NCI-H128 (cell line): ENCODE results near the gene IFTAP.
"Not testable (repeated sequence)": the region's sequence is repeated elsewhere in the genome, so short reads cannot be mapped to it uniquely, and the experiment has no call there.

Experiments used
- DNase-seq: peaks from one replicate; lab custom pipeline; 2025; ENCODE audit not compliant: unreplicated experiment; lab: John Stamatoyannopoulos, UW

IFTAP gene, protein sequence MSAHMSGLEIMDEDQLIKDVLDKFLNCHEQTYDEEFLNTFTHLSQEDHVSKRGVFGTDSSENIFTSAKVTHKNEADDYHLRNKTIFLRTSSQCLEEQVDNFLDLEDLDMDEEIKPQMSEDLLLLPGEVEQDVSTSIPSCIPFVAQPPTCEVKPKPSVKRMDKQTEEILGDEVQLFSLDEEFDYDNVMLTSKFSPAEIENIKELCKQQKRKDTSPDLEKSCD

DNA sequence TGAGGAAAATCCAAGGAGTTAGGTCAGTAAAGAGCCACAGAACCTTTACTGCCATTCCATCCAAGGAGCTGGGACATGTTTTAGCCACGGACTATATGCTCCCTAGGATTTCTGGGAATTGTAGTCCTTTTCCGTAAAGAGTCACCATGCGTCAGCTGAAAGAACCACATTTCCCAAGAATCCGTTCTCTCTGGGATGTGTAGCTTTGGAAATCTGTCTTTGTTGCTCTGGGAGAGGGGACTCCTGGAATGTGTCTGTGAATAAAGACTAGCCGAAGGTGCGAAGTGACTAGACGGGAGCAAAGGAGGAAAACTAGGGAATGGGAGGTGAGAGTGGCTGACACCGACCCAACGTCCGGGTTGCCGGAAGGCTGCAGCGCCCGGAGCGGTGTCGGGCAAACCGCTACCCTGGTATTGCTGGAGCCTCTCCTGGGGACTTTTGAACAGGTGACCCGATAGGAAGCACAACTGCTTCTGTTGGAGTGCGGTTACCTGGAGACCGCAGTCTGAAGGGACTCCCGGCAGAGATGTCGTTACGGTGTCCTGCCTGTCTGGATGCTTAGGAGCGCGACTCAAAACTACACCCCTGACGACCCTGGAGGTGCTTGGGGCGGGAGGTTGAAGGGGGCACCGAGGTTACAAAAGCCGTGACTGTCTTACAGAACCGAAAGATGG, at the start of gene IFTAP:
Gene IFTAP, plus strand, starts transcription at position 187 of the 674 bp plus-strand sequence. CDS start 15,602 bp downstream, outside the sequence.
- DNase-seq, result peak; percentile 60

DNA sequence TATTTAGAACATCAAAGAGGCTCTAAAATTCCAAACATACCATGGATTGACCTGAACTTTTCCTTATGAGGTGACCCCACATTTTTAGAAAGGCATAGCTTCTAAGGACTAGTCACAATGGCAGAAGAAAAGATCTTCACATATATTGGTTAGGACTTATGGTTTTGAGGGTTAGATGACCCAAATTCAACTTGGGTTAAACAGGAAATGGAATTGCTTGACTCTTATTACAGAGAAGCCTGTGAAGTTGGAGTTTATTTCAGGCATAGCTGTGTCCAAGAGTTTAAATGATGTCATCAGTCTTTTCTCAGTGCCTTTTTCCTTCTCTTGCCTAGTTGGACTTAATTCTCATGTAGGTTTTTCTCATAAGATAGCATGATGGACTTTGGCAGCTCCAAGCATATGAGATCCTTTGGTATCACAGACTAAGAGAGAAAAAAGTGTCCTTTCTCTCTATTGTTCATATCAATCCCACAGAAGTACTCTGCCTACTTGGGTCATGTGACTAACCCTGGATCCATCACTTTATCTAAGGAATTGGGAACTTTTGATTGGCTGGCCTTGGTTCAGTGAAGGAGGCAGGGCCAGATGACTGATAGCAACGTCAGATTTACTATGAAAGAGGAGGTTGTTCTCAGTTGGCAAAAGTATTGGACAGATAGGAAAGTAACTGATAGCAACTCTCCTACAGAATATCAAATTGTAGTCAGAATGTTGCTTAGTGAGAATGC, 43.8 kb upstream of the IFTAP start:
- no peak for DNase-seq

DNA sequence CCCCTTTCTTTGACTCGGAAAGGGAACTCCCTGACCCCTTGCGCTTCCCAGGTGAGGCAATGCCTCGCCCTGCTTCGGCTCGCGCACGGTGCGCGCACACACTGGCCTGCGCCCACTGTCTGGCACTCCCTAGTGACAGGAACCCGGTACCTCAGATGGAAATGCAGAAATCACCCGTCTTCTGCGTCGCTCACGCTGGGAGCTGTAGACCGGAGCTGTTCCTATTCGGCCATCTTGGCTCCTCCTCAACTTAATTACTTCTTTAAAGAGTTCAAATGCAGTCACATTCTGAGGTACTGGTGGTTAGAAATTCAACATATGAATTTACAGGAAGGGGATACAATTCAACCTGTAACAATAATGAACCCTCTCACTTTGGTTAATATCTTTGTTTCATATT, 36.9 kb upstream of the IFTAP start:
- not testable (repeated sequence) for DNase-seq

DNA sequence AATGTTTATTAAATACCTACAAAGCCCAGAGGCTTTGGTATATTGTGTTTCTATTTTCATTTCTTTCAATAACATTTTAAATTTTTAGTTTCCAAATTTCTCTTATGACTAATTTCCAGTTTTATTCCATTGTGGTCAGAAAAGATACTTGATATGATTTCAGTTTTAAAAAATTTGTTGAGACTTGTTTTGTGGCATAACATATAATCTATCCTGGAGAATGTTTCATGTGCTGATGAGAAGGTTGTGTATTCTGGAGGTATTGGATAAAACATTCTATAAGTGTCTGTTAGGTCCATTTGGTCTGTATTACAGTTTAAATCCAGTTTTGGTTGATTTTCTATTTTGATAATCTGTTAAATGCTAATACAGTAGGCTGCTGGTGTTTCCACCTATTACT, 36.3 kb upstream of the IFTAP start:
- no peak for DNase-seq

DNA sequence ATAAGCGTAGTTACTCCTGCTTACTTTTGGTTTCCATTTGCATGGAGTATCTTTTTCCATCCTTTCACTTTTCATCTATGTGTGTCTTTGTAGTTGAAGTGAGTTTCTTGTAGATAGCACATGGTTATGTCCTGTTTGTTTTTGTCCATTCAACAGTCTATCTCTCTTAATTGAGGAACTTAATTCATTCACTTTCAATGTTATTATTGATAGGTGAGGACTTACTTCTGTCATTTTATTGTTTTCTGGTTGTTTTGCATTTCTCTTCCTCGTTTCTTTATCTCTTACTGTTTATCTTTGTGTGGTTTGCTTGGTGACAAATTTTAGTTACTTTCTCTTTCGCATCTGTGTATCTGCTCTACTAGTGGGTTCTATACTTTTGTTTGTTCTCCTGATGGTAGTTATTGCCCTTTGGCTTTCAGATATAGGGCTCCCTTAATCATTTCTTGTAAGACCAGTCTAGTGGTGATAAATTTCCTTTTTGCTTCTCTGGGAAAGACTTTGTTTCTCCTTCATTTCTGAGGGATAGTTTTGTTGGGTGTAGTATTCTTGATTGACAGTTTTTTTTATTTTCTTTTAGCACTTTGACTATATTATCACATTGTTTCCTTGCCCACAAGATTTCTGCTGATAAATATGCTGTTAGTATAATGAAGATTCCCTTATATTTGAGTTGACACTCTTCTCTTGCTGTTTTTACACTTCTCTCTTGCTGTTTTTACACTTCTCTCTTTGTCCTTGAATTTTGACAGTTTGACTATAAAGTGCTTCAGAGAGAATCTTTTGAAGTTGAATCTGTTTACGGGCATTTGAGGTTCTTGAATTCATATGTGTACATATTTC, 35.5 kb upstream of the IFTAP start:
- no peak for DNase-seq

DNA sequence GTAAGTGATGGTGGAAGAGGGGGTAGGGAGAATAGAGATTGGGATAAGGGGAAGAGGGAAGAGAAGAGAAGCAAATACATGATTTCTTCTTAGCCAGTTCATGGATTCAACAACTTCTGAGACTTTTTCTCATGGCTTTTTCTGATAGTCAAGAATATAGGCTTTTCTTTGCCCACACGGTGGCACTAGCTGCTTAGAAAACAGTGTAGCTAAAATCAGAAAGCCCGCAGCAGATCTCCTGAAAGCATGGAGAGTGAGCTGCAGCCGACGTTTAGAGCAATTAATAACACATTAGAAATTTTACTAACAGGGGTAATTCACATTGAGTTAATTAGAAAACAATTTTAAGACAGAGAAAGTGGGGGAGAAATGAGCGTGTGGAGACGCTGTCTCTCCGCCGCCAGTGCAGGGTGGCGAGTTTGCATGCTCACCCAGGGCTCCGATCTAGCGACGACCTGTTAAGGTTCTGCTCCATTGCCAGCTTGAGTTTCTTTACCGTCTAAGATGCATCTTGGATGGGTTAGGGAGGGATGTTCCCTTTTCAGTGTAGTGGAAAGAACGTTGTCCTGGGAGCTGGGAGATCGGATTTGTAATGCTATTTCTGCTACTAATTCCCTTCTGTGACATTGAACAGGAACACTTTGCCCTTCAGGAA, 29.8 kb upstream of the IFTAP start:
- peak; percentile 27 for DNase-seq

DNA sequence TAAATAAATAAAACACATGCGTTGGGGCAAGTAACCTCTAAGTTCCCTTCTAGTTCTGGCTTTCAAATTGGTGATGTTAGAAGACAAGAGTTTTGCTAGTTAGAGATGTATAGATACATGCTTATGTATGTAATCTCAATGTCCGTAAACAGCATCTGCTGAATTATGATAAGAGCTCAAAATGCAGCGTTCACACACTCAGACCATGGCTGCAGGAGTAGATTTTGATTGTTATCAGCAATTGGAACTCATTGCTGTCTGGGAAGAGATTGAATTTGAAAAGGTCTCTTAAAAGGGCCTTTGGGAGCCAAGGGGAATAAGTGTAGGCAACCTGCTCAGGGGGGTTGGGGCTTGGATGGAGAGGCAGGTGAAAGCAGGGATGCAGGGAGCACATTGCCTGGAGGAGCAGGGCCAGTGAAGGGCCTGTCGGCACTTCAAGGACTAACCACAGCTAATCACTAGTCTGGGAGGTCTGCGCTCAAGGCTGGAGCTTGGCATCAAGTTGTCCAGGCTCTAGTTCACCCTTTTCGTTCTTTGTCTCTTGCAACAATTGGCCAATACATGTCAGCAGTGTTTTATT, 29.2 kb upstream of the IFTAP start:
- DNase-seq, result no peak

DNA sequence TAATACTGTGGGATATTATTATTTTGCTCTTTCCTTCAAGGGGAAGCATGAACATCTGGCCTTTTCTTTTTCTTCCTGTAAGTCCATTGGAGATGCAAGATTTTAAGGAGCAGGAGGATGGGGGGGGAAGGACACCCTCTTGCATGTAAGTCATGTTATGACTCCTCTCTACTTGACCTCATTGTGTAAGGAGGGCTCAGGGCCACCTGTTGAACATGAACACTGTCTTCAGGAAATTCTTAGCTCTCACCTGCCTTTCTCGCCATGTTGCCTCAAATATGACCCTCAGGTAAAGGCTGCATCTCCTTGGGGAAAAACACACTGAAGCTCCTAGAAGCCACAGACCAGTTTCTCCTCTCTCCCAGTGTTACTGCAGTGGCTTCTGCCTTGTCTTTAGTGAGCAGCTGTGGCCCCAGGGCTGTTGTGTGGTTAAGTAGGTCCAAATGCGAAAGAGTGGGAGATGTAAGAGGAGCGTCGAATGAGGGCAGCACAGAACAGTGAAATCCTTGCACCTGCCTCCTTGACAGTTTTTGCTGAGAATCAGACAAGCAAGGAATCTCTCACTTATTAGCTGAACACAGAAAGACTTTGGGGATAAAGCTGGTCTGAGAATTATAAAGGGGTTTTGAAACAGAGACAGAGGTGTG, 27.8 kb upstream of the IFTAP start:
- DNase-seq, result no peak

DNA sequence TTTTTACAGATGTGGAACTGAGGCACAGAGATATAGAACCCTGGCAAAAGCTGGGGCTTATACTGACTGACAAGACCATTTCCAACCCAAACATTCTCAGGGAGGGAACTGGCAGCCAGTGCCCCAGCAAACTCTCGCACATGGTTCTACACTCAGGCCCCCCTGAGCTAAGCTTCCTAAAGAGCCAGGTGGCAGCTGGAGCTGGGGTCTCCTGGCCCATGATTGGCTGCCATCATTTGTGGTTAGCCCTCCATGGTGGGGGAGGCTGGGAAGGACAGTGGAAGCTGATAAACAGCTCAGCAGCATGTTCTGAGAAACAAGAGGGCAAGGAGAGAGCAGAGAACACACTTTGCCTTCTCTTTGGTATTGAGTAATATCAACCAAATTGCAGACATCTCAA, 26.6 kb upstream of the IFTAP start, which contains the start of gene RAG1:
Gene RAG1, plus strand, starts transcription at position 314 of the 400 bp plus-strand sequence. CDS start 5,298 bp downstream, outside the sequence.
- DNase-seq, result no peak

DNA sequence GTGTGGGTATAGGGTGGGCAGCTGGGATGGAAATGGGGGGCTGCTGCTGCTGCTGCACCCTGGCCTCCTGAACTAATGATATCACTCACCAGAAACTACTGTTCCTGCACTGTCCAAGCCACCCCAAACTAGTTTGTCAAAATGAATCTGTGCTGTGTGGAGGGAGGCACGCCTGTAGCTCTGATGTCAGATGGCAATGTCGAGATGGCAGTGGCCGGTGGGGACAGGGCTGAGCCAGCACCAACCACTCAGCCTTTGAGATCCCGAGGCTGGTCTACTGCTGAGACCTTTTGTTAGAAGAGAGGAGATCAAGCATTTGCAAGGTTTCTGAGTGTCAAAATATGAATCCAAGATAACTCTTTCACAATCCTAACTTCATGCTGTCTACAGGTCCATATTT, 25.2 kb upstream of the IFTAP start:
- no peak for DNase-seq

DNA sequence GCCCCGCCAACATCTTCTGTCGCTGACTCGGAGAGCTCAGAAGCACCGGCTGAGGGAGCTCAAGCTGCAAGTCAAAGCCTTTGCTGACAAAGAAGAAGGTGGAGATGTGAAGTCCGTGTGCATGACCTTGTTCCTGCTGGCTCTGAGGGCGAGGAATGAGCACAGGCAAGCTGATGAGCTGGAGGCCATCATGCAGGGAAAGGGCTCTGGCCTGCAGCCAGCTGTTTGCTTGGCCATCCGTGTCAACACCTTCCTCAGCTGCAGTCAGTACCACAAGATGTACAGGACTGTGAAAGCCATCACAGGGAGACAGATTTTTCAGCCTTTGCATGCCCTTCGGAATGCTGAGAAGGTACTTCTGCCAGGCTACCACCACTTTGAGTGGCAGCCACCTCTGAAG, 19.8 kb upstream of the IFTAP start:
- no peak for DNase-seq

DNA sequence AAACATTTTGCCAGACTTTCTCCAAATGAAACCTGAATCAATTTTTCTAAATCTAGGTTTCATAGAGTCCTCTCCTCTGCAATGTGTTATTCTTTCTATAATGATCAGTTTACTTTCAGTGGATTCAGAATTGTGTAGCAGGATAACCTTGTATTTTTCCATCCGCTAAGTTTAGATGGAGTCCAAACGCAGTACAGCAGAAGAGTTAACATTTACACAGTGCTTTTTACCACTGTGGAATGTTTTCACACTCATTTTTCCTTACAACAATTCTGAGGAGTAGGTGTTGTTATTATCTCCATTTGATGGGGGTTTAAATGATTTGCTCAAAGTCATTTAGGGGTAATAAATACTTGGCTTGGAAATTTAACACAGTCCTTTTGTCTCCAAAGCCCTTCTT, 16.9 kb upstream of the IFTAP start:
- no peak for DNase-seq

DNA sequence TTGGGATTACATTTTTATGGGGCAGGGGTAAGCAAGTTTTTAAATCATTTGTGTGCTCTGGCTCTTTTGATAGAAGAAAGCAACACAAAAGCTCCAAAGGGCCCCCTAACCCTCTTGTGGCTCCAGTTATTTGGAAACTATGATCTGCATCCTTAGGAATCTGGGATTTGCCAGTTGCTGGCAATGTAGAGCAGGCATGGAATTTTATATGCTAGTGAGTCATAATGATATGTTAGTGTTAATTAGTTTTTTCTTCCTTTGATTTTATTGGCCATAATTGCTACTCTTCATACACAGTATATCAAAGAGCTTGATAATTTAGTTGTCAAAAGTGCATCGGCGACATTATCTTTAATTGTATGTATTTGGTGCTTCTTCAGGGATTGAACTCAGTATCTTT, 16.4 kb upstream of the IFTAP start:
- no peak for DNase-seq

DNA sequence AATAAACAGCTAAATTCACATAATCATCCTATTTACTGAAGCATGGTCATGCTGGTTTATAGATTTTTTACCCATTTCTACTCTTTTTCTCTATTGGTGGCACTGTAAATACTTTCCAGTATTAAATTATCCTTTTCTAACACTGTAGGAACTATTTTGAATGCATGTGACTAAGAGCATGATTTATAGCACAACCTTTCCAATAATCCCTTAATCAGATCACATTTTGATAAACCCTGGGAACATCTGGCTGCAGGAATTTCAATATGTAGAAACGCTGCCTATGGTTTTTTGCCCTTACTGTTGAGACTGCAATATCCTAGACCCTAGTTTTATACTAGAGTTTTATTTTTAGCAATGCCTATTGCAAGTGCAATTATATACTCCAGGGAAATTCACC, 15.8 kb upstream of the IFTAP start:
- DNase-seq, result no peak

DNA sequence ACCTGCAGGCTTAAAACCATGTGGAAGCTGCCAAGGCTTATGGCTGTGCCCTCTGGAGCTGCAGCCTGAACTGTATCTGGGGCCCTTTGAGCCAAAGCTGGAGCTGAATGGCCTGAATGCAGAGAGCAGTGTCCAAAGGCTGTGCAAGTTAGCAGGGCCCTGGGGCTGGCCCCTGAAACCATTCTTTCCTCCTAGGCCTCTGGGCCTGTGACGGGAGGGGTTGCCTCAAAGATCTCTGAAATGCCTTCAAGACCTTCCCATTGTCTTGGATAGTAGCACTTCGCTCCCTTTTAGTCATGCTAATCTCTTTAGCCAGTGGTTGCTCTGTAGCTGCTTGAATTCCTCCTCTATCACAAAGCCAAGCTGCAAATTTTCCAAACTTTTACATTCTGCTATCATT, 12.8 kb upstream of the IFTAP start:
- DNase-seq, result no peak

DNA sequence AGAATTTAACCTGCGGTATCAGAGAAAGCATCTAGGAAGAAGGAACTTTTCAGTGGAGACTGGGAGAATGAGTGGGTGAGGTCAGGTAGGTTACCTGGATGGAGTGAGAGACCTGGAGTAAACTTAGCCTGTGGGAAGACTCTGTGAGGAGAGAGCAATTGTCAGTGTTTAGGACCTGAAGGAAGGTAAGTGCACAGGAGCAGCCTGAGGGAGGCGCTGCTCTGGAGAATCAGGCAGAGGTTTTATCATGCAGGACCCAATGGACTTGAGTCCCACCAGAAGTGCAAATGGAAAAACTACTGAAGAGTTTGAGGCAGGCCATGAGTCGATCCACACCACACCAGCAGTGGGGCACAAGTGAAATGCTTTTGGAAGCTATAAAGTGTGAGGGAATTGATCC, 10.6 kb upstream of the IFTAP start:
- no peak for DNase-seq

DNA sequence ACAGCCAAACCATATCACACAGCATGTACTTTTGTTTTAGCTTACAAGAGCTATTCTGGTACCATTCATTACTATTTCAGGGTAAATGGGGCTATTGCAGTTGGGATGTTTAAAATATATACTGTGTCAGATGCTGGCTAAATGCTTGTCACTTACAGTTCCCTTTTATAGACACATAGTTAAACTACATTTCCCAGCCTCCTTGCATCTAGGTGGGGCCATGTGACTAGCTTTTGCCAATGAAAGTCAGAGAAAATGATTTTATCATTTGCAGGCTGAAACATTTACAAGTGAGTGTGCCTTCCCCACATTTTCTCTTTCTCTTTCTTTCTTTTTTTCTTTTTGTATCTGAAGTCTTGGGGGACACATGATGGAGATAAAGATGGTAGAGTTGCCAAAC, 7.8 kb upstream of the IFTAP start:
- no peak for DNase-seq

DNA sequence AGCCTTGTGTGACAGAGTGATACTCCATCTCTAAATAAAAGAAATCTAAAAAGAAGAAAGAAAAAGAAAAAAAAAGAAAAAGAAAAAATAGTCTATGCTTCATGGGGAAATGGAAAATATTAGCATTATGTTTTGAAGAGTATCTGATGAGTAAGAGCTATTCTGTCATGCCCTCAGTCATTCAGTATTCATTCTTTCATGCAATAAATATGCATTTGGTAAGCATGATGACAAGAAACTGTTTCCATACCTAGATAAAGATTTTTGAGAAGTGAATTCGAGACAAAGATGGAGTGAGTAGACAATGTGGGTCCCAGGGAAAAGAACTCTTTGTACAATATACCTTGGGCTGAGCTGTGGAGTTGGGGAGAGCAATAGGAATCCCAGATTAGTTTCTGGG, 6.2 kb upstream of the IFTAP start:
- no peak for DNase-seq

DNA sequence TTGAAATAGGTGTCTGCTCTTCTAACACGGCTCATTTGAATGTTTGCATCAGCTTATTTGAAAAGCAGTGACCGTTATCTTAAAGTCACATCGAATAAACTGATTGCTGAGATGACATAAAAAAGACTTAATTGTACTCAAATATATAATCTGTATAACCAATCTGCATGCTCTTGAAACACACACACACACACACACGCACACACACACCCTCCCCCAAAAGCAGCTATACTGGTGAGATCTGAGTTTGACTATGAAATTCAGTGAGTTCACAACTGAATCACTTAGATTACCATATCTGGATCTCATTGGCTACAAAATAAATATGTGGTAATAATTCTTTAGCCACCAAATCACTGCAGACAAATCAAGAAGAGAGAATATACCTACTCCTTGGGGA, 3.8 kb upstream of the IFTAP start:
- DNase-seq, result no peak

DNA sequence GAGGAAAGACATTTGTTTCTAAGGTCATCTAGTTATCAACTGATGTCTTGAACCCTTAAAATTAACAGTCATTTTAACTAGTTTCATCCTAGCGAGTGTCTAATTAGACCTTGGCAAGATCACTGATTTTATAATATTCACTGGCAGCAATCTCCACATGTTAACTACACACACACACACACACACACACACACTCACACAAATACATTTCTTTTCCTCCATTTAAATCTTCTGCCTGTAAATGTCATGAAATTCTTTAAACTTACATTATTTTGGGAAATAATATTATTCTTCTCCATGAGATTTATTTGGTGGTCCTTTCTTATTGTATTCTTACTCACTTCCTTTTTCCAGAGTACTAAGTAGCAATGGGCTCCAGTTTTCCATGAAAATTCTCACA, 2.9 kb upstream of the IFTAP start:
- DNase-seq, result no peak
